HL-60 (cell line): ENCODE measurements around the gene FNBP1L.

ENCODE experiments used
- DNase-seq, 2 experiments: peaks; one replicate each; pipeline ENCODE4 v3.0.0-alpha.2; 2010 to 2020; ENCODE audit warnings: low read depth in 1 of 2, low spot score in 1 of 2
- H3K27ac ChIP-seq: fragments of 250-450 bp; sonication (Bioruptor Pico); replicated peaks from 2 replicates; pipeline ENCODE4 v1.5.1; 2020; ENCODE audit warnings: mild to moderate bottlenecking, moderate library complexity
- H3K27me3 ChIP-seq: fragments of 250-450 bp; sonication (Bioruptor Pico); 2 replicates; pipeline ENCODE4 v1.5.1; 2021; ENCODE audit warnings: mild to moderate bottlenecking, moderate library complexity; ENCODE audit not compliant: insufficient read depth, poor library complexity, severe bottlenecking
- H3K4me3 ChIP-seq: replicated peaks from 2 replicates; pipeline ENCODE4 v1.5.1; 2011; ENCODE audit warnings: mild to moderate bottlenecking, control low read depth, low read length; ENCODE audit not compliant: insufficient read depth
- CTCF ChIP-seq: IDR thresholded peaks from one replicate; pipeline ENCODE4 v1.5.1; 2011; ENCODE audit warnings: low read length, control low read depth, inconsistent platforms; ENCODE audit not compliant: insufficient read depth
- GABPA ChIP-seq: IDR thresholded peaks from 2 replicates; pipeline ENCODE4 v1.6.1; 2012; ENCODE audit warnings: low read depth
- POLR2AphosphoS5 ChIP-seq: IDR thresholded peaks from 2 replicates; pipeline ENCODE4 v1.6.1; 2012; ENCODE audit warnings: low read depth
- REST ChIP-seq: IDR thresholded peaks from 2 replicates; pipeline ENCODE4 v1.6.1; 2012; ENCODE audit warnings: low read depth; ENCODE audit not compliant: insufficient replicate concordance
- SPI1 ChIP-seq: IDR thresholded peaks from 2 replicates; pipeline ENCODE4 v1.6.1; 2012; ENCODE audit warnings: low read depth, mild to moderate bottlenecking, borderline replicate concordance

Gene FNBP1L

GRCh38 chr1:93595743-93596142 is 147.8 kb downstream of the FNBP1L start:
- no peak for DNase-seq

GRCh38 chr1:93596329-93597089 is 148.6 kb downstream of the FNBP1L start:
- H3K27me3 ChIP-seq: peaks cover 11% of the 10 kb centered on the region
- no peak for DNase-seq
- TF ChIP-seq SPI1 (no peak), POLR2AphosphoS5 (no peak), GABPA (no peak), CTCF (no peak), REST (no peak)
- H3K4me3 ChIP-seq: no peak overlapping the region
- no peak overlapping the region for H3K27ac ChIP-seq

More at GRCh38 chr1:93595743-93596142, 147.8 kb downstream of the FNBP1L start:
- no peak for TF ChIP-seq REST
- no peak for TF ChIP-seq SPI1
- TF ChIP-seq GABPA: no peak
- no peak for TF ChIP-seq CTCF
- no peak for TF ChIP-seq POLR2AphosphoS5
- Histone ChIP-seq H3K27ac (no peak overlapping the region), H3K27me3 (peaks cover 11% of the 10 kb centered on the region), H3K4me3 (no peak overlapping the region)

- DNase-seq: no peak
- no peak overlapping the region for H3K4me3 ChIP-seq
- peaks cover 11% of the 10 kb centered on the region for H3K27me3 ChIP-seq
- TF ChIP-seq POLR2AphosphoS5 (no peak), CTCF (no peak), REST (no peak), GABPA (no peak)
- no peak overlapping the region for H3K27ac ChIP-seq
These were observed 149.8 kb downstream of the FNBP1L start for GRCh38 chr1:93597709-93598108.
